DND-41 (cell line): Measurements from ENCODE around the gene SPINDOC.

Experiments used
- ATAC-seq: fragments of 200-7000 bp; cut with Tn5 transposase; 3 replicates; pipeline ENCODE4 v1.9.1; 2021; ENCODE audit warnings: low read depth; ENCODE audit not compliant: insufficient read depth
- DNase-seq: peaks from one replicate; pipeline ENCODE4 v3.0.0-alpha.2; 2020
- H2AFZ ChIP-seq: 2 replicates; pipeline ENCODE4 v1.6.0; 2012; ENCODE audit warnings: low read depth, low read length
- H3K27ac ChIP-seq: 2 replicates; pipeline ENCODE4 v1.5.1; 2012; ENCODE audit warnings: low read length, inconsistent platforms
- H3K27me3 ChIP-seq: fragments of 200-600 bp; sonication (generic); 2 replicates; pipeline ENCODE4 v1.6.0; 2012; ENCODE audit warnings: low read length, mild to moderate bottlenecking, inconsistent platforms; ENCODE audit not compliant: insufficient read depth, poor library complexity
- H3K36me3 ChIP-seq: 2 replicates; pipeline ENCODE4 v1.5.1; 2012; ENCODE audit warnings: low read length, inconsistent platforms; ENCODE audit not compliant: insufficient read depth
- H3K4me1 ChIP-seq: 2 replicates; pipeline ENCODE4 v1.5.1; 2012; ENCODE audit warnings: mild to moderate bottlenecking, low read length; ENCODE audit not compliant: insufficient read depth
- H3K4me2 ChIP-seq: 2 replicates; pipeline ENCODE4 v1.6.0; 2012; ENCODE audit warnings: mild to moderate bottlenecking, moderate library complexity, low read length, inconsistent platforms; ENCODE audit not compliant: insufficient read depth
- H3K4me3 ChIP-seq, 2 experiments: fragments of 200-600 bp in 1 of 2; shearing (Covaris generic) in 1 of 2; 2 replicates each; pipeline ENCODE4 v1.5.1; 2012 to 2016; ENCODE audit warnings: inconsistent platforms in 2 of 2, low read length in 2 of 2, mild to moderate bottlenecking in 2 of 2, low read depth in 1 of 2, moderate library complexity in 1 of 2
- H3K79me2 ChIP-seq: 2 replicates; pipeline ENCODE4 v1.6.0; 2012; ENCODE audit warnings: low read length, inconsistent platforms; ENCODE audit not compliant: insufficient read depth
- H3K9ac ChIP-seq: 2 replicates; pipeline ENCODE4 v1.6.0; 2012; ENCODE audit warnings: low read depth, mild to moderate bottlenecking, inconsistent platforms, low read length, moderate library complexity
- H3K9me3 ChIP-seq: 2 replicates; pipeline ENCODE4 v1.5.1; 2012; ENCODE audit warnings: low read length, moderate library complexity, mild to moderate bottlenecking, inconsistent platforms; ENCODE audit not compliant: insufficient read depth, severe bottlenecking
- H4K20me1 ChIP-seq: 2 replicates; pipeline ENCODE4 v1.6.0; 2012; ENCODE audit warnings: low read length; ENCODE audit not compliant: insufficient read depth
- EZH2 ChIP-seq: IDR thresholded peaks from 3 replicates; pipeline ENCODE4 v1.6.1; 2012; ENCODE audit warnings: borderline replicate concordance, low read depth, mild to moderate bottlenecking, moderate library complexity, low read length, inconsistent platforms; ENCODE audit not compliant: severe bottlenecking
- TF ChIP-seq, protein P1 (sequence below): IDR thresholded peaks from 2 replicates; pipeline ENCODE4 v1.5.1; 2012; ENCODE audit warnings: borderline replicate concordance, low read length, moderate library complexity, mild to moderate bottlenecking; ENCODE audit not compliant: poor library complexity, severe bottlenecking; ENCODE audit errors: extremely low read depth

Gene SPINDOC

DNA sequence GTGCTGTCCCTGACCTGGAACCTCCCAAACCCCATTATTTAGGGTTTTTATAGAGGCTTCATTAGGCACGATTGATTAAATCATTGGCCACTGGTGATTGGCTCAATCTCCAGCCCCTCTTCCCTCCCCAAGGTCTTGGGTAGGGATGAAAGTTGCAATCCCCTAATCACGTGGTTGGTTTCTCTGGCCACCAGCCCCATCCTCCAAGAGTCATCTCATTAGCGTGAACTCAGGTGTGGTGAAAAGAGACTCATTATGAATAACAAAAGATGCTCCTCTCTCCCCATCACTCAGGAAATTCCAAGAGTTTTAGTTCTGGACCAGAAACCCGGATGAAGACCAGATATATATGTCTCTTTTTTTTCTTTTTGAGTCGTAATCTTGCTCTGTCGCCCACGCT is 18.1 kb downstream of the SPINDOC start:
- Histone ChIP-seq H3K36me3 (peaks cover 17% of the 10 kb centered on the region), H3K4me2 (no peak overlapping the region), H3K9me3 (no peaks in the 10 kb centered on the region), H3K4me1 (no peaks in the 10 kb centered on the region), H3K9ac (no peak overlapping the region), H2AFZ (no peak overlapping the region), H3K4me3 (no peak overlapping the region), H4K20me1 (peaks cover 6% of the 10 kb centered on the region; the same call in 1 of the 2 replicates), H3K79me2 (no peaks in the 10 kb centered on the region), H3K27ac (no peak overlapping the region), H3K27me3 (no peaks in the 10 kb centered on the region)
- TF ChIP-seq, protein P1, sequence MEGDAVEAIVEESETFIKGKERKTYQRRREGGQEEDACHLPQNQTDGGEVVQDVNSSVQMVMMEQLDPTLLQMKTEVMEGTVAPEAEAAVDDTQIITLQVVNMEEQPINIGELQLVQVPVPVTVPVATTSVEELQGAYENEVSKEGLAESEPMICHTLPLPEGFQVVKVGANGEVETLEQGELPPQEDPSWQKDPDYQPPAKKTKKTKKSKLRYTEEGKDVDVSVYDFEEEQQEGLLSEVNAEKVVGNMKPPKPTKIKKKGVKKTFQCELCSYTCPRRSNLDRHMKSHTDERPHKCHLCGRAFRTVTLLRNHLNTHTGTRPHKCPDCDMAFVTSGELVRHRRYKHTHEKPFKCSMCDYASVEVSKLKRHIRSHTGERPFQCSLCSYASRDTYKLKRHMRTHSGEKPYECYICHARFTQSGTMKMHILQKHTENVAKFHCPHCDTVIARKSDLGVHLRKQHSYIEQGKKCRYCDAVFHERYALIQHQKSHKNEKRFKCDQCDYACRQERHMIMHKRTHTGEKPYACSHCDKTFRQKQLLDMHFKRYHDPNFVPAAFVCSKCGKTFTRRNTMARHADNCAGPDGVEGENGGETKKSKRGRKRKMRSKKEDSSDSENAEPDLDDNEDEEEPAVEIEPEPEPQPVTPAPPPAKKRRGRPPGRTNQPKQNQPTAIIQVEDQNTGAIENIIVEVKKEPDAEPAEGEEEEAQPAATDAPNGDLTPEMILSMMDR, result no peak
- no peak for TF ChIP-seq EZH2
- no peak for ATAC-seq
- no peak for DNase-seq

DNA sequence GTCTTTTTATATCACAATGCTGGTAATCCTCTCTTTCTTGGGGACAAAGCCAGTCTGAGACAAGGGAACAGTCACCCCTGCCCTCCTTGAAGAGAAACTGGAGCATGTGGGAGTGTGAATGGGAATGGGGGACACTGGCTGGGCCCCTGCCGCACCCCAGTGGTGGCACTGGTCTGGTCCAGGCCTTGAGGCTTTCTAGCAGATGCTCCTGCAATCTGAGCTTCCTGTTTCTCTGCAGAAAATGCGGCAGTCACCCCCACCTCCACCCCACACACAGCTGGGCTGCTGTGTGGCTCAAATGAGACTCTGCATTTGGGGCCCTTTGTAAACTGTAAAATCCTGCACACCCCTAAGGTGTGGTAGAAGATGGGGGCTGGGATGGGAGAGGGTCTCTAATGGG is 19.1 kb downstream of the SPINDOC start:
- H3K4me3 ChIP-seq, result no peak overlapping the region
- peaks cover 1% of the 10 kb centered on the region for H3K4me1 ChIP-seq
- H2AFZ ChIP-seq, result no peak overlapping the region
- peaks cover 3% of the 10 kb centered on the region; the same call in 1 of the 2 replicates for H4K20me1 ChIP-seq
- H3K79me2 ChIP-seq, result no peaks in the 10 kb centered on the region
- no peaks in the 10 kb centered on the region for H3K9me3 ChIP-seq
- H3K27ac ChIP-seq, result no peak overlapping the region
- DNase-seq (no peak), ATAC-seq (no peak)
- H3K36me3 ChIP-seq, result peaks cover 7% of the 10 kb centered on the region; the same call in 1 of the 2 replicates
- TF ChIP-seq EZH2, result no peak
- TF ChIP-seq, protein P1, result no peak
- H3K4me2 ChIP-seq, result no peak overlapping the region
- H3K27me3 ChIP-seq, result no peaks in the 10 kb centered on the region
- no peak overlapping the region for H3K9ac ChIP-seq

DNA sequence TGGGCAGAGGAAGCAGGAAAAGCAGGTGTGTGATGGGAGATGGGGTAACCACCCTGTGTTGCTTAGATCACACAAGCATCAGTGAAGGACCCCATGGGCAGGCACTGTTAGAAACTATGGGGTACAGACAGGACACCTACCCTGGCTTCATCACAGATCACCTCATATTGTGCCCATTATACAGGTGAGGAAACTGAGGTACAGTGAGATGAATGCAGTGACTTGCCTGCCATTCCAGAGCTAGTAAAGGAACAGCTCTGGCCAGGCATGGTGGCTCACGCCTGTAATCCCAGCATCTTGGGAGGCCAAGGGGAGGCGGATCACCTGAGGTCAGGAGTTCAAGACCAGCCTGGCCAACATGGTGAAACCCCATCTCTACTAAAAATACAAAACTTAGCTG is 19.8 kb downstream of the SPINDOC start:
- TF ChIP-seq EZH2, result no peak
- TF ChIP-seq, protein P1, result no peak
- no peaks in the 10 kb centered on the region for H3K9me3 ChIP-seq
- ATAC-seq, result no peak
- DNase-seq, result no peak
- H3K4me1 ChIP-seq, result peaks cover 8% of the 10 kb centered on the region
- peaks cover 3% of the 10 kb centered on the region; the same call in 1 of the 2 replicates for H4K20me1 ChIP-seq
- no peak overlapping the region for H3K9ac ChIP-seq
- no peaks in the 10 kb centered on the region for H3K79me2 ChIP-seq
- H3K4me2 ChIP-seq, result no peak overlapping the region
- H2AFZ ChIP-seq, result no peak overlapping the region
- no peaks in the 10 kb centered on the region for H3K27me3 ChIP-seq
- no peak overlapping the region for H3K27ac ChIP-seq
- H3K36me3 ChIP-seq, result 0 out of 2 replicates have a peak, but pooled peaks cover 2% of the 10 kb centered on the region
- no peak overlapping the region for H3K4me3 ChIP-seq

DNA sequence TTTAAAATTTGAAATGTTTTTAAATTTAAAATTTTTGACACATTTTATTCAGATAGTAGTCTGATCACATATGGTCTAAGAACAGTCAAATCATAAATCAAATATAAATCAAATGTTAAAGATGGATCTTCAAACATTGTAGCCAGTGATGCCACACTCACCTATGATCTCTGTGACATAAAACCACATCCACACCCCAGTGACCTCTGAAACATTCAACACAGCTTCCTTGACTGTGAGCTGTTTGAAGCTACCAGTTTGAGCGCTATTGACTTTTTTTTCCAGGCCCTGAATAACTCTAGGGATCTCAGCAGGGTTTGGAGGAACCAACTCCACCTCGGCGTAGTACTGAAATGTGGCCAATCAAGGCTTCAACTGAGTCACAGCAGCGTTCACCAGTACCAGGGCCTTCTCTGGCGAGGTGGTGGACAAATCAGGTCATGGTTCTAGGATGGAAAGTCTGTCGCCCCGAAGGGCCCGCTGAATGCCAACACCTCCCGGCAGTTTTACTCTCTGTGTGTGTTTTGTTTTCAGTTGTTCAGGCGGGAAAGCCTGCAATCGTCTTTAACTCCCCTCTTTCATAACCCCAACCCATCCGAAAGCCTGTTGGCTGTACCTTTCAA is 21.4 kb downstream of the SPINDOC start:
- Histone ChIP-seq H3K27ac (no peak overlapping the region), H3K79me2 (peaks cover 8% of the 10 kb centered on the region), H3K27me3 (no peaks in the 10 kb centered on the region), H3K36me3 (no peaks in the 10 kb centered on the region; the same call in 1 of the 2 replicates), H3K9ac (no peak overlapping the region), H3K4me2 (no peak overlapping the region), H3K9me3 (no peaks in the 10 kb centered on the region), H2AFZ (no peak overlapping the region), H4K20me1 (peaks cover 7% of the 10 kb centered on the region), H3K4me1 (peaks cover 13% of the 10 kb centered on the region), H3K4me3 (no peak overlapping the region)
- ATAC-seq (no peak), DNase-seq (no peak)
- TF ChIP-seq EZH2, result no peak
- TF ChIP-seq, protein P1, result no peak
